HG03103 (cell line): ENCODE measurements around the gene PPP6R1.
A peak's percentile ranks its signal among the peaks of the same experiment; 100 is the strongest.

Experiments
- ATAC-seq: cut with Tn5 transposase; IDR thresholded peaks from one replicate; pipeline ENCODE4 v1.9.1; 2021; ENCODE audit warnings: low read depth; ENCODE audit not compliant: unreplicated experiment

PPP6R1 gene, protein sequence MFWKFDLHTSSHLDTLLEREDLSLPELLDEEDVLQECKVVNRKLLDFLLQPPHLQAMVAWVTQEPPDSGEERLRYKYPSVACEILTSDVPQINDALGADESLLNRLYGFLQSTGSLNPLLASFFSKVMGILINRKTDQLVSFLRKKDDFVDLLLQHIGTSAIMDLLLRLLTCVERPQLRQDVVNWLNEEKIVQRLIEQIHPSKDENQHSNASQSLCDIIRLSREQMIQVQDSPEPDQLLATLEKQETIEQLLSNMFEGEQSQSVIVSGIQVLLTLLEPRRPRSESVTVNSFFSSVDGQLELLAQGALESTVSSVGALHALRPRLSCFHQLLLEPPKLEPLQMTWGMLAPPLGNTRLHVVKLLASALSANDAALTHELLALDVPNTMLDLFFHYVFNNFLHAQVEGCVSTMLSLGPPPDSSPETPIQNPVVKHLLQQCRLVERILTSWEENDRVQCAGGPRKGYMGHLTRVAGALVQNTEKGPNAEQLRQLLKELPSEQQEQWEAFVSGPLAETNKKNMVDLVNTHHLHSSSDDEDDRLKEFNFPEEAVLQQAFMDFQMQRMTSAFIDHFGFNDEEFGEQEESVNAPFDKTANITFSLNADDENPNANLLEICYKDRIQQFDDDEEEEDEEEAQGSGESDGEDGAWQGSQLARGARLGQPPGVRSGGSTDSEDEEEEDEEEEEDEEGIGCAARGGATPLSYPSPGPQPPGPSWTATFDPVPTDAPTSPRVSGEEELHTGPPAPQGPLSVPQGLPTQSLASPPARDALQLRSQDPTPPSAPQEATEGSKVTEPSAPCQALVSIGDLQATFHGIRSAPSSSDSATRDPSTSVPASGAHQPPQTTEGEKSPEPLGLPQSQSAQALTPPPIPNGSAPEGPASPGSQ

DNA sequence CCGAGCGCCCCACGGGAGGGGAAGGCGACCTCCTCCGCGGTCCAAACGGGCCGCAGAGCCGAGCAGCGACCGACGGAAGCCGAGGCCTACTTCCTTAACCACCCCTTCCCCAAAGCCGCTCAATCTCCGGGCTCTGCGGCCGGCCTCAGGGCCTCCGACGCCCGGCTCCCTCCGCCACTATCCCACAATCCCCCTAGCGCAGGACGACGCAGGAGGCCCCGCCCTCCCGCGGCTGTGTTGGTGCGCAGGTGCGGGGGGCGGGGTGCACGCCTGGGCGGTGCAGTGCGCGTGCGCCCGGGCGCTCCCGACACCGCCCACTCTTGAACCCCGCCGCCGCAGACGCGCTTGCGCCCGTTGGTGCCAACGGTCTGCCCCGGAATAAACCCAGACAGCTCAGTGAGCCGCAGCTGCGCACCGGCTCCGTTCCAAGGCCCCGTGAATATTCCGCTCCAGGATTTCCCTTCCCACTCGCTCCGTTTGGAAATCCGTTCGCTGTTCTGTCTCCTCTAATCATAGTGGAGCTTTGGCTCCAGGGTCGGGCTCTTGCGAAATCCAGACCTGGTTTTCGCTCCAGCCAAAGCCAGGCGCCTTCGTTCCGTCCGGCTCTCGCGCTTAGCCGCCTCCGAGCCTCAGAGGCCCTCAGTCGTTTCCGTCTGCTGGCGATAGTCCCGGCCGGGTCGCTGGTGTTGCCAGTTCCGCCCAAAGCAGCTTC, at the start of gene PPP6R1:
TSS of gene PPP6R1 (minus strand) at position 190 of the 712 bp plus-strand sequence. CDS start 11,914 bp downstream, outside the sequence.
- peak; percentile 54 for ATAC-seq

DNA sequence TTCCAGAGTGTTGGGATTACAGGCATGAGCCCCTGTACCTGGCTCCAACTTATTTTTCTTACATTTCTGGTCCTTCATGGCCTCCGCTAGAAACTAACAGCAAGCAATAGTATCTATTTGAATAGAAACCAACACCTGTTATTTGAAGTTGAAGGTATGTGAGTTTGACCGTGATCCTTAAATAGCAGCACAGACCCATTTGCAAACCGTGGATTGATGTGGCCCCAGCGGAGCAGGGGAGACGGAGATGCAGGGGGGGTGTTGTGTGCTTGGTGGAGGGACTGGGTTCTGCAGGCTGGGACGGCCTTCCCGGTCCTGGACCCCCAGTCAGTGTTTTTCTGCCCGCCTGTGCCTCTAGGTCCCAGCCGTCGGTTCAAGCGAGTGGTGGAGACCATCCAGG, 49.5 kb upstream of the PPP6R1 start:
- no peak for ATAC-seq

DNA sequence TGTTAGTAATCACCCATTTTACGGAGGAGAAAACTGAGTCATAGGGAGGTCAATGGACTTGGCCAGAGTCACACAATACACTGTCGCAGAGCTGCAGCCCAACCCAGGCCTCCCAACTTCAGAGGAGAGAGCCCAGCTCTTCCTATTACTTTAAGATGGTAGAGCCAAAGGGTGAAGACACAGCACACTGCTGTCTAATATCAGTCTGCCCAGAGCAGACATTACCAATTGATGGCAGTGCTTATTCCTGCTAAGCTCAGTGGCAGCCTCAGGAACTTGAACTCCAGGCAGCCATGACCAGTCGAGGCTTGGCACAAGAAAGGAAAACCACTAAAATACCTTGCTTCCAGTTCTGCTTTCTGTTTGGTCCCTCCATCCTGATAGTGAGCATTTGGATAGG, 47.9 kb upstream of the PPP6R1 start:
- ATAC-seq = no peak

DNA sequence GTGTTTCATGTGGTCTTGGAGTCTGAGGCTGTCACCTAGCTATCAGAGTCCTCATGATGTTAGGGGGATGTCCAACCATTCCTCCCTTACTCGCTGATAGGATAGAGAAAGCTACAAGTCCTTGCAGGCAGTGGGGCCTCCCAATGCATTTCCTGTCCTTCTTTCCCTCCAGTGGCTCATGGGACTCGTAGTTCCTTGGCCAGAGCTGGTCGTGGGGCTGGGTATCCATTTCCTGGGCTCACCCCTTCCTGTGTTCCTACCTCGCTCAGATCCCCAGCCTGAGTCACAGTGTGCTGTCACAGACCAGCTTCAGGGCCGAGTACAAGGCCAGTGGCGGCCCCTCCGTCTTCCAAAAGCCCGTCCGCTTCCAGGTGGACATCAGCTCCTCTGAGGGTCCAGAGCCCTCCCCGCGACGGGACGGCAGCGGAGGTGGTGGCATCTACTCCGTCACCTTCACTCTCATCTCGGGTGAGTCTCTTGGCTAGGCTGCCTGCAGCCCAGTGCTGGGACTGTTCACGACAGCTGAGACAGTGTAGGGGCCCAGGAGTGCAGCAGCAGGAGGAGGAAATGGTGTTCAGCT, 47.3 kb upstream of the PPP6R1 start:
- no peak for ATAC-seq

DNA sequence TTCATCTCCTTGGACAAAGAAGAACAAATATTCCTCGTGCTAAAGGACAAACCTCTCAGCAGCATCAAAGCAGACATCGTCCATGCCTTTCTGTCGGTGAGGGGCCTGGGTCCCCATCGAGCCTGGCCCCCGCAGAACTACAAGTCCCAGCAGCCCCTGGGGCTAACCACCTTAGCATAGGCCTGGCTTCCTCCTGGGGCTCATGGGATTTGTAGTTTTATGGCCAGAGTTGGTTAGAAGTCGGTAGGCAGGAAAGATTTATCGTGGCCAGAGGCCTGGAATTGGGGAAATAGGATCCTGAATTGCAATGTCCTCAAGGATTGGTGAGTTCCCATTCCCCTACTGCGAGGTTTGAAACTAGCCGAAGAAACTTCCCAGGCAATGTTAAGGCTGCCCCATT, 46.7 kb upstream of the PPP6R1 start:
- no peak for ATAC-seq

DNA sequence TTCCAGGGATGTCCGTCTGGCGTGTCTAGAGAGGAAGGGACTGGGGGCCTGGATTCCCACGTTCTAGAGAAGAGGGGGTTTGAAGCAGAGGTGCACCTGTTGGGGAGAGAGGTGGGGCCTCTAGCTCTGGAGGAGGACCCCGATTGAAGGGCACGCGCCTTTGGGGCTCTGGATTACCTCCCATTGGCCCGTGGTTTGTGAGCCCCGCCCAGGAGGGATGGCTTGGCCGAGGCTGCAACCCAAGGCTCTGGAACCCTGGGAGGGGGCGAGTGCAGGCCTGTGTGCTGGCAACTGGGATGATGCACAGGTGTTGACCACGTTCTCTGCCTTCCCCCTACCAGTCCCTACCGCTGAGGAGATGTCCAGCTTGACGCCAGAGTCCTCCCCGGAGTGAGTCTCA, 46.2 kb upstream of the PPP6R1 start:
- no peak for ATAC-seq

DNA sequence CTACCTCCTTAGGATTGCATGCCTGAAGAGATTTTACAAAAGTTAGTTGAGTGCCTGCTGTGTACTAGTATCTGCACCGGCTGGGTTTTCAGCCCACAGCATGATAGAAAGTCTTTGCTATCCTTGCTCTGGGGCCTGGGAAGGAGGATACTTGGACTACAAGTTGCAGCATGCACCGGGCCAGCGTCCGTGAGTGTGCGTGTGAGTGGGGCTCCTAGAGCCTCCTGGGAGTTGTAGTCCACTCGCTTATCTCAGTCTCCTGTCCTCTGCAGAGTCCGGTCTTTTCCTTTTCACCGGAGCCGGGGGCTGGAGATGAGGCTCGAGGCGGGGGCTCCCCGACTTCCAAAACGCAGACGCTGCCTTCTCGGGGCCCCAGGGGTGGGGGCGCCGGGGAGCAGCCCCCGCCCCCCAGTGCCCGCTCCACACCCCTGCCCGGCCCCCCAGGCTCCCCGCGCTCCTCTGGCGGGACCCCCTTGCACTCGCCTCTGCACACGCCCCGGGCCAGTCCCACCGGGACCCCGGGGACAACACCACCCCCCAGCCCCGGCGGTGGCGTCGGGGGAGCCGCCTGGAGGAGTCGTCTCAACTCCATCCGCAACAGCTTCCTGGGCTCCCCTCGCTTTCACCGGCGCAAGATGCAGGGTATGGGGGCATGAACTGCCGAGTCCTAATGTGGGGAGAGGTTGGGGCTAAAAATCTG, 45.6 kb upstream of the PPP6R1 start:
- ATAC-seq = no peak

DNA sequence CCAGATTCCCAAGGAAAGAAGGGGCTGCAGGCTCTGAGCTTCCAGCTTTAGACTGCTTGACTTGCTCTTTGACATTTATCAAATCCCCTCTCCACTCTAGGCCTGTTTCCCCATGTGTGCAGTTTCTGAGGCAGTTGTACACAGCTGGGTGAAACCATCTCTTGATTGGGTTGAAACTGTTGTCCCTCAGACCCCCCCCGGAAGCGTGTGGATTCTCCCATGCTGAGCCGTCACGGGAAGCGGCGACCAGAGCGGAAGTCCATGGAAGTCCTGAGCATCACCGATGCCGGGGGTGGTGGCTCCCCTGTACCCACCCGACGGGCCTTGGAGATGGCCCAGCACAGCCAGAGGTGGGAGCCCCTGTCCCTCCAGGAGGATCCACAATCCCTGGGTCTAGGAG, 44.7 kb upstream of the PPP6R1 start:
- ATAC-seq = no peak

DNA sequence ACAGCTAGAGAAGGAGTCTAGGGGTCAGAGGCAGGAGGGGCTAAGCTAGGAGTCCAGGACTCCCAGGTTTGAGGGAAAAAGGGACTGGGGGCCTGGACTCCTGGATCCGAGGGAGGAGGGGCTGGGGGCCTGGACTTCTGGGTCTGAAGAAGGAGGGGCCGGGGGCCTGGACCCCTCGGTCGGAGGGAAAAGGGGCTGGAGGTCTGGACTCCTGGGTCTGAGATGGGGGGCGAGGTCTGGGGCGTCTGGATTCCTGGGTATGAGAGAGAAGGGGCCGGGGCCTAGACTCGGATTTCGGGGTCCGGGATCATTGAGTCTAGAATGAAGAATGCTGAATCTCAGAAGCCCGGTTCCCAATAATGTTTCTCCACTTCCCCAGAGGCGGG, 43.5 kb upstream of the PPP6R1 start:
- no peak for ATAC-seq

DNA sequence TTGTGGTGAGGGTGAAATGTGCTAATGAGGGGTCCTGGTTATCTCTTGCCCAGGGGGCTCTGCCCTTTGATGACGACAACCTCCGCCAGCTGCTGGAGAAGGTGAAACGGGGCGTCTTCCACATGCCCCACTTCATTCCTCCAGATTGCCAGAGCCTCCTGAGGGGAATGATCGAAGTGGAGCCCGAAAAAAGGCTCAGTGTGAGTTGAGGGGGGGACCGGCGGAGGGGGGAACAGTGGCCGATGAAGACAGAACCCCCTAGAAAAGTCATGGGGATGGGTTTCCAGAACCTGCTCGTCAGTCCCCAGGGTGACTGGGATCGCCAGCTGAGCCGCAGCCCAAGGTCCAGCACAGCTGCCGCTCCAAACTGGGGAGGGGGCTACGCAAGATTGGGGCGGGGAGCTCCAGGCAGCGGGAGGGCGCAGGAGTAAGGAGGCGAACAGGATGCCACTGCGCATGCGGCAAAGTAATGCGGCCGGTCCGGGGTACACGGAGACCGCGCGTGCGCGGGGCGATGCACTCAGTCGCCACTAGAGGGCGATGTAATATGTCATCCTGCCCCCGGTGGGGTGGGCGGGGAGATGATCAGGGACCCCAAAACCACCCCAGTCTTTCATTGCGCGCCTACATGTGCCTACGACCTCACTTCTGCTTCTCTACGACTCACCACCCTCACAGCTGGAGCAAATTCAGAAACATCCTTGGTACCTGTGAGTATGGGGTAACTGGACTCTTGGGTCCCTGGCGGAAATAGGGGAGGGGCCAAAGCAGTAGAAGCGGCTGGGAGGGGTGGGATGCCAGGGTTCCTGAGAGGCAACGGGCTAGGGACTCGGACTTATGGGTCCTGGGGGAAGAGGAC, 42.9 kb upstream of the PPP6R1 start:
- peak; percentile 67 for ATAC-seq

DNA sequence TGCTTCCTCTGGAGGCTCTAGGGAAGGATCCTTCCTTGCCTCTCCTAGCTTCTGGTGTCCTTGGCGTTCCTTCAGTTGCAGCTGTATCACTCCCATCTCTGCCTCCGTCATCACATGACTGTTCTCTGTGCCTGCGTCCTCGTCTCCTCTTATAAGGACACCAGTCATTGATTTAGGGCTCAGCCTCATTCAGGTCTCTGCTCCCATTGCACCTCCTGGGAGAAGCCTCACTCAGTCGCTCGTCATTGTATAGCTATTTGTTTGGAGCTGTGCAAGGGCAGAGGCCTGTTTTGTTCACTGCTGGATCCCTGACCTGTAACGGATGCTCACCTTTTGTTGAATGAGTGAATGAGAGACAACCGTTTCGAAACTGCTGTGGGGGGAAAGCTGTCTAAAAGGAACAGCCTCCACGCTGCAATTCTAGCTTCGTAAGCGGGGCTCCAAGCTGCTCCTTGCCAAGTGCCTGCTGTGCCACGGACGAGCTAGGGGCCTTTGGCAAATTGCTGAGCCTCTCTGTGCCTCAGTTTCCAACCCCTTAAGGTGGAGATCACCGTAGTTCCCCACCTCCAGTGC, 42.2 kb upstream of the PPP6R1 start:
- no peak for ATAC-seq

DNA sequence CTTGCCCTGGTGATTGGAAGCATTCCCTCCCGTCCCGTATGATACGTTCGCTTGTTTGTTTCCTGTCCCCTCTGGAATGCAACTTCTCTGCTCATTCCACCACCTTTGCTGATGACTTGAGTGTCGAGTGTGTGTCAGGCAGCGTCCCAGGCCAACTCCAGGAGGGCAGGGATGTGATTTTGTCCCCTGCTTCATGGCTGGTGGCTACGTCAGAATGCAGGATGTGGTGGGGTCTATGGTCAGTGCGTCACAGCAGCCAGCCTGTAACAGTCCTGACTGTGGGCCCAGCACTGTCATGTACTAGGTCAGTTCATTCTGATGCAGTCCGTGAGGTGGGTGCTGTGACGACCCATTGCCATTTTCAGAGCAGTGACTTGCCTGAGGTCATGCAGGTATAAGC, 41.2 kb upstream of the PPP6R1 start:
- no peak for ATAC-seq

DNA sequence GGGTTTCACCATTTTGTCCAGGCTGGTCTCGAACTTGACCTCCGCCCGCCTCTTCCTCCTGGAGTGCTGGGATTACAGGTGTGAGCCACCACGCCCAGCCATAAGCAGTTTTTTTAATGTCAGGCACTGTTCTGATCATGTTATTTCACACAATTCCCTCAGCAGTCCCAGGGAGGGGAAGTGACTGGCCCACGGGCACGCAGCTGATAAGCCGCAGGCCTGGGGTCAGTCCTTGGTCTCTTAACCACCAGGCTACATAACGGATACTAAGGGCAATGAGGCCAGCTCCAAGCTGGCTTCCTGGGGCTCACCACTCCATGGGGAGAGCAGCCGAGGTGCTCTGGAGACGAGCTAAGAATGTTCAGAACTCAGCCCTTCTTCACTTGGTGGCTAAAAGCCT, 38.5 kb upstream of the PPP6R1 start:
- no peak for ATAC-seq

DNA sequence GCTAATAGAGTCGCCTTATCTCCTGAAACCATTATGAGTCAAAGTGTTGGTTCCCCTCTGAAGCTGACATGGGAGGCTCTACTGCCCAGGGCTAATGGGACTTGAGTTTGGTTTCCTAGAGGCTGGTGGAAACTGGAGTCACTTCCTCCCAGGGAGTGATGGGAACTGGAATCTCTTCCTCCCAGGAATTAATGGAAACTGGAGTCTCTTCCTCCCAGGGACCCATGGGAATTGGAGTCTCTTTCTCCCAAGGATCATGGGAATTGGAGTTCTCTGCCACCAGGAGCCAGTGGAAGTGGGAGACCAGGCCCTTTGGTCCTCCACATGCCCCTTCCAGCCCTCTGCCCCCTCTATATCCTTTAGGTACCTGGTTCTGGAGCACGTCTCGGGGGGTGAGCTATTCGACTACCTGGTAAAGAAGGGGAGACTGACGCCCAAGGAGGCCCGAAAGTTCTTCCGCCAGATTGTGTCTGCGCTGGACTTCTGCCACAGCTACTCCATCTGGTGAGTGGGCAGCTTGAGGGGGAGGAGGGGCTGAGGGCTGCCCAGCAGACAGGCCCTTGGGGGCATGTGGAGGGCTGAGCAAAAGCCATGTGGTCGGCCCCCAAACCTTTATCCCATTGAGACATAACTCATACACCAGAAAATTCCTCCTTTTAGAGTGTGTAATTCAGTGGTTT, 30.4 kb upstream of the PPP6R1 start:
- no peak for ATAC-seq

DNA sequence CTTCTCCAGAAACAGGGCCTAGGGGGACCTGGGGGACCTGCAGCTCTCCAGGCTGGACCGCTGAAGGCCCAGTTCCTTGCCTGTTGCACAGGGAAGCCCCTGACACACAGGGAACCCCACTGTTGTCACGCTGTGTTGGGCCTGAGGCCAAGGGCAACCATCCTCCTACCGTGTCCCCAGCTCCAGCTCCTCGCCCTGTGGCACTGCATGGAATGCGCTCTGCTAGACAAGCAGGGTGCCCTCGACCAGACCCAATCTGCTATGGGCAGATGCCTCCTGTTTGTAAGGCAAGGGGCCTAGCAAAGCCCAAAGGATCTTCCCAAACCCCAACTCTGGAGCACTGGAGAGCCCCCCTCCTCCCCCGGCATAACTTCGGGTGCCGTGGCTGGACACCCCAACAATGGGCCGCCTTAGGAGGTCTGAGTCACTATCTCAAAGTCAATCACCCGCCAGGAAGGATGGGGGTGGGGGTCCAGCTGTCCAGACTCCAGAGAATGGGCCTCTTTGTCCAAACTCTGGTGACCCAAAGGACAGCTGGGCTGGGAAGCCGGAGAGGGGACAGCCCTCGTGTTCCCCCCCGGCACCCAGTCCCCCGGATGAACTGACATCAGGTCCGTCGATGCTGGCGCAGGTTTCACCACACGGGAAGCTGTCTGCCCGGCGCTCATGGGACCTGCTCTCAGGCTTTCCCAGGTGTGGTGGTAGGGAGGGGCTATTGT, 28.7 kb upstream of the PPP6R1 start:
- ATAC-seq = no peak

DNA sequence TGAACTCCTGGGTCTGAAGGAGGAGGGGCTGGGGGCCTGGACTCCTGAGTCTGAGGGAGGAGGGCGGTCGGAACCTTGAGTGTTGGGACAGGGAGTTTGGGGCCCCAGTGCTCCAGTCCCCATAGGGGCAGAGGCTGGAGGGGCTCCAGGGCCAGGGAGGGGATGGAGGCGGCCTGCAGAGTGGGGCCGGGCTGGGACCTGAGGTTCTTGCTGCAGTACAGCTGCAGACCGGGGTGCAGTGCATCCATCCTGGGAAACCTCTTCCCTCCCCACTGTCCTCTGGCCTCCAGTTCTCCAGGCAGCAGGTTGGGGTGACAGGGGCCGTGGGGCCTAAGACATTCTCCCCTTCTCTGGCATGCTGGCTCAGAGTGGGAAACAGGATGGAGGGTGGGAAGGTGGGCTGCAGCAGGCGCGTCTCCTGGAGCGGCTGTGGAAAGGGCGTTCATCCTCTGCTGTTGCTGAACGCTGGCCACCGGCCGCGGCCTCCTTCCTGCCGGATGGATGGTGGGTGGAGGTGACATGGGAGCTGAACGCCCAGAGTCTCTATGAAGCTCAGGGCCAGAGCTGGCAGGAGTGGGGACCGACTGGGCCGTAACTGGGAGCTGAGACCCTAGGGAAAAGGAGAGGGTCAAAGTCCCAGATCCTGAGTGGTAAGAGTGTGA, 26.5 kb upstream of the PPP6R1 start:
- no peak for ATAC-seq

DNA sequence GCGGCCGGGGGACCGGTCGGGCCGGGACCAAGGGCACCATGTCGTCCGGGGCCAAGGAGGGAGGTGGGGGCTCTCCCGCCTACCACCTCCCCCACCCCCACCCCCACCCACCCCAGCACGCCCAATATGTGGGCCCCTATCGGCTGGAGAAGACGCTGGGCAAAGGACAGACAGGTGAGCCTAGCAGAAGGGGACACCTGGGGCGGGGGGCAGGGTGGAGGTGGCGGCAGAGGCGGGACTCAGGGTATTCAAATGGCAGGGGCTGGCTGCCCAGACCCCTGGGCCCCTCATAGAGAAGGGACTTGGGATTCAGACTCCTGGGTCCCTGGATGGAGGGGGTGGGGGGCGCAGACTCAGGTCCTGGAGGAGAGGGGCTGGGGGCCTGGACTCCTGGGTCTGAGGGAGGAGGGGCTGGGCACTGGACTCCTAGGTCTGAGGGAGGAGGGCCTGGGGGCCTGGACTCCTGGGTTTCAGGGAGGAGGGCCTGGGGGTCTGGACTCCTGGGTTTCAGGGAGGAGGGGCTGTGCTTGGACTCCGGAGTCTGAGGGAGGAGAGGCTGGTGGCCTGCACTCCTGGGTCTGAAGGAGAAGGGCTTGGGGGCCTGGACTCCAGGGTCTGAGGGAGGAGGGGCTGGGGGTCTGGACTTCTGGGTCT, 25.7 kb upstream of the PPP6R1 start:
- no peak for ATAC-seq
